Heart right ventricle (tissue), 16 donors: ENCODE measurements around the gene SDR39U1. TPM values are rescaled to one million over a fixed set of nuclear protein-coding genes. Genes with fewer than 3 reads are reported as not detected.
"Not testable (repeated sequence)": the region's sequence is repeated elsewhere in the genome, so short reads cannot be mapped to it uniquely, and the experiment has no call there.

Source experiments
- ATAC-seq, 8 donors: fragments of 200-7000 bp; cut with Tn5 transposase; one replicate each; pipeline ENCODE4 v1.9.1; 2020; ENCODE audit warnings: mild to moderate bottlenecking in 8 of 8, moderate library complexity in 8 of 8, moderate number of reproducible peaks in 1 of 8
- DNase-seq, 2 donors: peaks; one replicate each; pipeline ENCODE4 v3.0.0-alpha.2; 2020
- H3K27ac ChIP-seq, 10 donors: fragments of 200-600 bp; sonication (generic) in 2 of 10; one replicate each; pipeline versions ENCODE4 v1.5.0 to v1.8.0; 2020 to 2022; ENCODE audit warnings: mild to moderate bottlenecking in 3 of 10
- H3K27me3 ChIP-seq, 7 donors: fragments of 200-600 bp; one replicate each; pipeline ENCODE4 v1.8.0; 2021 to 2022; ENCODE audit warnings: mild to moderate bottlenecking in 2 of 7
- H3K36me3 ChIP-seq, 9 donors: fragments of 200-600 bp; sonication (generic) in 1 of 9; one replicate each; pipeline versions ENCODE4 v1.5.0 to v1.8.0; 2020 to 2022; ENCODE audit warnings: mild to moderate bottlenecking in 2 of 9
- H3K4me1 ChIP-seq, 9 donors: fragments of 200-600 bp; sonication (generic) in 1 of 9; one replicate each; pipeline versions ENCODE4 v1.5.0 to v1.8.0; 2020 to 2022; ENCODE audit warnings: mild to moderate bottlenecking in 4 of 9
- H3K4me3 ChIP-seq, 10 donors: fragments of 200-600 bp; sonication (generic) in 2 of 10; one replicate each; pipeline versions ENCODE4 v1.5.0 to v1.8.0; 2020 to 2022; ENCODE audit warnings: mild to moderate bottlenecking in 7 of 10, moderate library complexity in 2 of 10
- H3K9me3 ChIP-seq, 11 donors: fragments of 200-600 bp in 10 of 11; sonication (generic) in 2 of 11; one replicate each; pipeline versions ENCODE4 v1.5.0 to v1.8.0; 2013 to 2022; ENCODE audit warnings: mild to moderate bottlenecking in 2 of 11, control low read depth in 1 of 11, moderate library complexity in 1 of 11
- CTCF ChIP-seq, 9 donors: fragments of 200-600 bp; sonication (generic) in 2 of 9; IDR thresholded peaks; one replicate each; pipeline versions ENCODE4 v1.5.0 to v1.8.0; 2021 to 2022; ENCODE audit warnings: antibody characterized with exemption in 9 of 9, mild to moderate bottlenecking in 5 of 9, moderate library complexity in 1 of 9
- WGBS, 2 donors: extraction: QIAGEN DNeasy Blood & Tissue Kit; methylation state at CpG; one replicate each; pipeline ENCODE4 v1.1.7; 2013; ENCODE audit warnings: inconsistent platforms in 1 of 2; 5-methylcytosine and 5-hydroxymethylcytosine counted together
- intact Hi-C, 10 donors: fragments of 100-400 bp; cut with DNase I; formaldehyde crosslinking; loops; one replicate each; pipeline versions ENCODE4 v1.11.1 to v1.14.2; 2022
- long read RNA-seq, 3 donors: library from polyadenylated mRNA; unstranded; transcript quantifications; one replicate each; pipeline ENCODE4 v2.0.0, GENCODE V29; 2020 to 2021
- polyA plus RNA-seq, 2 donors: library from polyadenylated mRNA; stranded (reverse); fragments of 200-250 nt; gene quantifications; one replicate each; pipeline ENCODE4 v1.2.3, GENCODE V29; 2013
- total RNA-seq, 10 donors: library from RNA; stranded (reverse); fragmentation: NEBNext Ultra II Directional in 3 of 10; extraction: Animal tissue kit (Norgen Biotek cat#: 25700) in 3 of 10; gene quantifications; one replicate each; pipeline versions ENCODE4 v1.2.1 to v1.2.4, GENCODE V29; 2021 to 2023
- donor health status: Arrhythmogenic right ventricular cardiomyopathy.
- donor health status: ischemic (EF 13 %, LVEDD 7.1; RV severe dilation, severe dysfunction).
- donor health status: healthy with polysubstance abuse.
- donor health status: DM: no; HTN: yes; CAD: no.
- donor health status: DM: no; HTN: no; CAD: no.
- donor health status: ischemic (EF 25% LVEDD 6.9; RV normal size, moderate dysfunction).
- donor health status: ischemic (EF 25% LVEDD 5.7; RV mildly dilated, moderate dysfunction).
- donor health status: healthy.
- donor health status: DM: yes; HTN: yes; CAD: no.
- donor health status: Ischemic cardiomyopathy.
- donor health status: ischemic (EF 35%, LVEDD 5.7; RV mildly dilated, moderate dysfunction).
- donor health status: nonischemic (EF 11% LVEDD 7.7; RV severe dilation, severe dysfunction).
- donor health status: DM: yes; HTN: yes; CAD: no.
- donor health status: PGD.
- donor health status: ischemic (EF 29% LVEDD 5.4; RV normal size, mild dysfunction).
- donor health status: nonischemic (EF 23%, LVEDD 6.1; RV moderate dilation, normal function).

Gene SDR39U1, protein sequence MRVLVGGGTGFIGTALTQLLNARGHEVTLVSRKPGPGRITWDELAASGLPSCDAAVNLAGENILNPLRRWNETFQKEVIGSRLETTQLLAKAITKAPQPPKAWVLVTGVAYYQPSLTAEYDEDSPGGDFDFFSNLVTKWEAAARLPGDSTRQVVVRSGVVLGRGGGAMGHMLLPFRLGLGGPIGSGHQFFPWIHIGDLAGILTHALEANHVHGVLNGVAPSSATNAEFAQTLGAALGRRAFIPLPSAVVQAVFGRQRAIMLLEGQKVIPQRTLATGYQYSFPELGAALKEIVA
- total RNA-seq (10 to 100 TPM; 55.6 to 93.6 (median 67.4) TPM), polyA plus RNA-seq (100 to 1,000 TPM in 1 of 2 donors, 10 to 100 TPM in 1; 88.5 to 108 TPM)
- long read RNA-seq, donor 1, transcript SDR39U1-205 (2 exons, 648 nt): major isoform, 26 of 82 reads
- long read RNA-seq, donor 1, transcript SDR39U1-201 (6 exons, 1,233 nt): minor isoform, 13 of 82 reads
- long read RNA-seq, donor 1, transcript SDR39U1-209 (4 exons, 1,203 nt): minor isoform, 8 of 82 reads
- long read RNA-seq, donor 1, transcript SDR39U1-203 (5 exons, 1,507 nt): minor isoform, 5 of 82 reads
- long read RNA-seq, donor 1, partial matches to known transcripts: 4 of 82 reads
- long read RNA-seq, donor 1, other reads (novel, unspliced or antisense): 24 of 82 reads
- long read RNA-seq, donor 2, transcript SDR39U1-201 (6 exons, 1,233 nt): minor isoform, 25 of 129 reads
- long read RNA-seq, donor 2, transcript SDR39U1-218 (3 exons, 1,960 nt): minor isoform, 5 of 129 reads
- long read RNA-seq, donor 2, transcript SDR39U1-205 (2 exons, 648 nt): major isoform, 33 of 129 reads
- long read RNA-seq, donor 2, transcript SDR39U1-203 (5 exons, 1,507 nt): minor isoform, 9 of 129 reads
- long read RNA-seq, donor 2, partial matches to known transcripts: 5 of 129 reads
- long read RNA-seq, donor 2, other reads (novel, unspliced or antisense): 47 of 129 reads
- long read RNA-seq, donor 3, transcript SDR39U1-209 (4 exons, 1,203 nt): minor isoform, 9 of 78 reads
- long read RNA-seq, donor 3, transcript SDR39U1-201 (6 exons, 1,233 nt): major isoform, 24 of 78 reads
- long read RNA-seq, donor 3, transcript SDR39U1-203 (5 exons, 1,507 nt): minor isoform, 8 of 78 reads
- long read RNA-seq, donor 3, partial matches to known transcripts: 2 of 78 reads
- long read RNA-seq, donor 3, other reads (novel, unspliced or antisense): 23 of 78 reads

- Histone ChIP-seq H3K4me1 (peaks cover 4 to 53% (median 50%) of the 10 kb centered on the region in 9 donors), H3K9me3 (no peaks in the 10 kb centered on the region), H3K36me3 (peaks cover 0 to 43% (median 32%) of the 10 kb centered on the region in 9 donors), H3K4me3 (peak within 1 kb of the TSS; percentile 55 to 86 (median 72)), H3K27me3 (no peaks in the 10 kb centered on the region), H3K27ac (peak within 1 kb of the TSS; percentile 94 to 100 (median 99))
- TF ChIP-seq CTCF (IDR thresholded peaks at IDR 0.05): peak in 3 of 9 donors; percentile 12 to 22 (median 12)
- 0 to 1% methylated on average over 52 of the region's 52 CpGs for WGBS, 2 donors
- DNase-seq: peak; percentile 95 to 99
- intact Hi-C loops: loop anchor here in 1 of 10 donors (2.0 kb wide), 1 partner anchor 200 kb away; the partner anchor contains the start of gene TINF2
- ATAC-seq: peak; percentile 91 to 97 (median 96)
Measured at GRCh38 chr14:24442240-24443052, at the start of gene SDR39U1. SDR39U1 (minus strand) TSS chr14:24442776; CDS start chr14:24442769, 7 bp downstream.

GRCh38 chr14:24491586-24492408 lies 49.2 kb upstream of the SDR39U1 start:
- H3K36me3 ChIP-seq, ATAC-seq, H3K9me3 ChIP-seq, H3K4me3 ChIP-seq, H3K4me1 ChIP-seq, H3K27me3 ChIP-seq, H3K27ac ChIP-seq, intact Hi-C loops, DNase-seq: not testable (repeated sequence)
- WGBS, 2 donors: 73% methylated on average over 19 of the region's 19 CpGs

GRCh38 chr14:24483604-24484252 lies 41.2 kb upstream of the SDR39U1 start:
- Histone ChIP-seq H3K9me3 (no peaks in the 10 kb centered on the region), H3K4me1 (no peaks in the 10 kb centered on the region), H3K27me3 (no peaks in the 10 kb centered on the region), H3K36me3 (no peaks in the 10 kb centered on the region), H3K4me3 (no peak overlapping the region), H3K27ac (no peak overlapping the region)
- DNase-seq (no peak), ATAC-seq (no peak)
- 54 to 58% methylated on average over 4 of the region's 4 CpGs for WGBS, 2 donors
- no peak for TF ChIP-seq CTCF (IDR thresholded peaks at IDR 0.05)
- intact Hi-C loops: loop anchor here in 2 of 10 donors (10.0 kb wide), 1 partner anchor 191 kb away; no protein-coding TSS in a partner anchor

- H3K4me1 ChIP-seq, ATAC-seq, H3K27ac ChIP-seq, H3K4me3 ChIP-seq, H3K27me3 ChIP-seq, DNase-seq, H3K36me3 ChIP-seq, H3K9me3 ChIP-seq: not testable (repeated sequence)
- intact Hi-C loops: loop anchor here in 2 of 10 donors (10.0 kb wide), 1 partner anchor 192 kb away; no protein-coding TSS in a partner anchor
- 63 to 81% methylated on average over 2 of the region's 2 CpGs for WGBS, 2 donors
Measured at GRCh38 chr14:24482699-24483303, 40.2 kb upstream of the SDR39U1 start.
